ENCODE measurements around the gene CDC40.
A peak's percentile ranks its signal among the peaks of the same experiment; 100 is the strongest.

The CDC40 gene

GRCh38 chr6:110180228-110181008 is at the start of gene CDC40:
Gene CDC40, plus strand, starts transcription at chr6:110180427. Its CDS starts 18 bp downstream, at chr6:110180445.
- peak in 1 of 2 donors; percentile 70 for DNase-seq

GRCh38 chr6:110137924-110138887 is 42.0 kb upstream of the CDC40 start:
- no peak for DNase-seq

GRCh38 chr6:110139052-110139451 is 41.2 kb upstream of the CDC40 start:
- no peak for DNase-seq

- DNase-seq = no peak
Observed at GRCh38 chr6:110140650-110141049, 39.6 kb upstream of the CDC40 start.

- DNase-seq = no peak
Observed at GRCh38 chr6:110147870-110148269, 32.4 kb upstream of the CDC40 start.

GRCh38 chr6:110158479-110158878 is 21.7 kb upstream of the CDC40 start:
- no peak for DNase-seq

GRCh38 chr6:110170081-110170480 is 10.1 kb upstream of the CDC40 start:
- no peak for DNase-seq

- DNase-seq = no peak
Observed at GRCh38 chr6:110173506-110174132, 6.6 kb upstream of the CDC40 start.

- peak; percentile 51 to 78 for DNase-seq
Observed at GRCh38 chr6:110178626-110179405, 1.4 kb upstream of the CDC40 start.

- DNase-seq = peak; percentile 94 to 98
Observed at GRCh38 chr6:110179406-110180227, 610 bp upstream of the CDC40 start, which contains the start of gene WASF1. Gene WASF1, minus strand, starts transcription at chr6:110179670. Its CDS starts 52,069 bp downstream, at chr6:110127601.

- no peak for DNase-seq
Observed at GRCh38 chr6:110181131-110182030, 1.2 kb downstream of the CDC40 start.

GRCh38 chr6:110183292-110183885 is 3.2 kb downstream of the CDC40 start:
- no peak for DNase-seq

GRCh38 chr6:110185879-110186278 is 5.7 kb downstream of the CDC40 start:
- DNase-seq = no peak

- no peak for DNase-seq
Observed at GRCh38 chr6:110188791-110189190, 8.6 kb downstream of the CDC40 start.

- DNase-seq = no peak
Observed at GRCh38 chr6:110190726-110191125, 10.5 kb downstream of the CDC40 start.

GRCh38 chr6:110191477-110191876 is 11.2 kb downstream of the CDC40 start:
- no peak for DNase-seq

GRCh38 chr6:110195639-110196038 is 15.4 kb downstream of the CDC40 start:
- DNase-seq = no peak

- DNase-seq = no peak
Observed at GRCh38 chr6:110196874-110197273, 16.6 kb downstream of the CDC40 start.

GRCh38 chr6:110198561-110198960 is 18.3 kb downstream of the CDC40 start:
- DNase-seq = no peak

Data from hippocampal formation (tissue), 2 donors.